CD4-positive, alpha-beta T cell (primary cell): ENCODE measurements around the gene SFT2D2. TPM values are rescaled to one million over a fixed set of nuclear protein-coding genes. Genes with fewer than 3 reads are reported as not detected.

Experiments used
- ATAC-seq: fragments of 200-7000 bp; cut with Tn5 transposase; one replicate; pipeline ENCODE4 v1.10.0; 2022; ENCODE audit warnings: mild to moderate bottlenecking; ENCODE audit not compliant: poor library complexity
- CTCF ChIA-PET: fragments of 350-600 bp; sonication (Branson Sonifier 250); formaldehyde crosslinking; loops from one replicate; lab custom pipeline; 2021; ENCODE audit warnings: antibody characterized with exemption, inconsistent platforms; lab: Charles Lee
- POLR2A ChIA-PET: fragments of 350-600 bp; sonication (Branson Sonifier 250); formaldehyde crosslinking; loops from one replicate; lab custom pipeline; 2021; ENCODE audit warnings: antibody characterized with exemption, inconsistent platforms; lab: Charles Lee
- DNase-seq, 14 experiments: peaks; one replicate each; pipeline ENCODE4 v3.0.0-alpha.2; 2013 to 2020; ENCODE audit warnings: mixed read lengths in 2 of 14
- H3K27ac ChIP-seq, 2 donors: one replicate each; pipeline versions ENCODE4 v1.5.1 to v1.7.0; 2013; ENCODE audit warnings: low read length in 2 of 2, low read depth in 1 of 2, mild to moderate bottlenecking in 1 of 2
- H3K27me3 ChIP-seq, 2 experiments: 1 replicate in 1 of 2; 2 replicates in 1 of 2; pipeline versions ENCODE4 v1.6.1 to v1.7.0; 2013; ENCODE audit warnings: low read length in 2 of 2, control low read depth in 1 of 2, mild to moderate bottlenecking in 1 of 2, moderate library complexity in 1 of 2; ENCODE audit not compliant: insufficient read depth in 2 of 2, control insufficient read depth in 1 of 2
- H3K36me3 ChIP-seq: one replicate; pipeline ENCODE4 v1.6.1; 2013; ENCODE audit warnings: low read length, control low read depth; ENCODE audit not compliant: insufficient read depth
- H3K4me1 ChIP-seq: one replicate; pipeline ENCODE4 v1.6.1; 2013; ENCODE audit warnings: low read length, control low read depth; ENCODE audit not compliant: insufficient read depth
- H3K4me3 ChIP-seq: one replicate; pipeline ENCODE4 v1.5.1; 2013; ENCODE audit warnings: mild to moderate bottlenecking, low read length, moderate library complexity
- H3K9me3 ChIP-seq, 2 experiments: 1 replicate in 1 of 2; 2 replicates in 1 of 2; pipeline versions ENCODE4 v1.6.1 to v1.7.0; 2013; ENCODE audit warnings: low read length in 2 of 2, mild to moderate bottlenecking in 2 of 2, control low read depth in 1 of 2, moderate library complexity in 1 of 2; ENCODE audit not compliant: control insufficient read depth in 1 of 2, insufficient read depth in 1 of 2
- H3K27ac Mint-ChIP-seq: one replicate; pipeline ENCODE4 v1.8.0; 2020; ENCODE audit warnings: mixed read lengths
- H3K27me3 Mint-ChIP-seq: one replicate; pipeline ENCODE4 v1.8.0; 2021; ENCODE audit warnings: mixed read lengths
- H3K36me3 Mint-ChIP-seq: one replicate; pipeline ENCODE4 v1.8.0; 2021; ENCODE audit warnings: low read depth, mixed read lengths
- H3K4me1 Mint-ChIP-seq: one replicate; pipeline ENCODE4 v1.8.0; 2021; ENCODE audit warnings: low read depth, mixed read lengths
- H3K4me3 Mint-ChIP-seq: one replicate; pipeline ENCODE4 v1.8.0; 2020; ENCODE audit warnings: mild to moderate bottlenecking, mixed read lengths
- H3K9me3 Mint-ChIP-seq: one replicate; pipeline ENCODE4 v1.8.0; 2020; ENCODE audit warnings: mixed read lengths
- intact Hi-C, 2 experiments: fragments of 100-400 bp; cut with DNase I in 1 of 2; cut with micrococcal nuclease in 1 of 2; formaldehyde crosslinking; loops; one replicate each; pipeline versions ENCODE4 v1.15.1 to v1.9.0; 2023 to 2025; cut with DNase I, micrococcal nuclease
- total RNA-seq, 174 experiments: library from RNA in 2 of 174; stranded (reverse) in 2 of 174; gene quantifications; one replicate each; pipeline ENCODE4 v1.2.3 and lab custom pipeline; 2021 to 2026
- TF ChIP-seq, protein P1 (sequence below): fragments of 200-600 bp; IDR thresholded peaks from one replicate; pipeline ENCODE4 v1.8.0; 2022; ENCODE audit warnings: antibody characterized with exemption, mild to moderate bottlenecking

The SFT2D2 gene
- total RNA-seq, 2 experiments from 2014 or later: 47.0 to 51.7 TPM

DNA sequence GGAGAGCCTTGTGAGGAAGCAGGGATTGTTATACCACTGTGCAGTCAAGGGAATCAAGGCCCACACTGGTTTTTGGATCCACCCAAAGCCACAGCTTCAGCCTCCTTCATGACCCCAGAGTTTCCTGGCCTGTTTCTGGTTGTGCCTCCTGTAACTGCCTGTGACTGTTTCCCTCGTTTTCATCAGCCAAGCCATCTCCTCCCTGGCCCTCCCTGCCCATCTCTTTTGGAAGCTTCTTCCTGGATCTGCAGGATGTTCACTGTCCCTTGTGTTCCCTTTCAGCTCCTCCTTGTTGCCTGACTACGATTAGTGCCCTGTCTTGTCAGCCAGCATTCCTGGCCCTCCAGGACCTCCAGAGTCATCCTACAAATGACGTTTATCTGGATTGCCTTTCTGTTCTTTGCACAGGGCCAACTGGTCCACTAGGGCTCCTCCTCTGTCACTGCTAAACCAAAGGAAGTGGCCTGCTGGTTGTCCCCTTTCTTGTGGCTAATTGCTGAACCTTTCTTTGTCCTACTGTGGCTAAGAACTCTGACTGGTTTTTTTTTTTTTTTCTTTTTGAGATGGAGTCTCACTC lies 17.9 kb downstream of the SFT2D2 start:
- TF ChIP-seq, protein P1, sequence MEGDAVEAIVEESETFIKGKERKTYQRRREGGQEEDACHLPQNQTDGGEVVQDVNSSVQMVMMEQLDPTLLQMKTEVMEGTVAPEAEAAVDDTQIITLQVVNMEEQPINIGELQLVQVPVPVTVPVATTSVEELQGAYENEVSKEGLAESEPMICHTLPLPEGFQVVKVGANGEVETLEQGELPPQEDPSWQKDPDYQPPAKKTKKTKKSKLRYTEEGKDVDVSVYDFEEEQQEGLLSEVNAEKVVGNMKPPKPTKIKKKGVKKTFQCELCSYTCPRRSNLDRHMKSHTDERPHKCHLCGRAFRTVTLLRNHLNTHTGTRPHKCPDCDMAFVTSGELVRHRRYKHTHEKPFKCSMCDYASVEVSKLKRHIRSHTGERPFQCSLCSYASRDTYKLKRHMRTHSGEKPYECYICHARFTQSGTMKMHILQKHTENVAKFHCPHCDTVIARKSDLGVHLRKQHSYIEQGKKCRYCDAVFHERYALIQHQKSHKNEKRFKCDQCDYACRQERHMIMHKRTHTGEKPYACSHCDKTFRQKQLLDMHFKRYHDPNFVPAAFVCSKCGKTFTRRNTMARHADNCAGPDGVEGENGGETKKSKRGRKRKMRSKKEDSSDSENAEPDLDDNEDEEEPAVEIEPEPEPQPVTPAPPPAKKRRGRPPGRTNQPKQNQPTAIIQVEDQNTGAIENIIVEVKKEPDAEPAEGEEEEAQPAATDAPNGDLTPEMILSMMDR: no peak
- Histone ChIP-seq H3K9me3 (no peaks in the 10 kb centered on the region), H3K36me3 (peaks cover 71% of the 10 kb centered on the region), H3K27me3 (no peaks in the 10 kb centered on the region), H3K4me1 (peaks cover 11% of the 10 kb centered on the region), H3K4me3 (no peak overlapping the region), H3K27ac (no peak overlapping the region)
- ChIA-PET POLR2A (no interaction called here), CTCF (no interaction called here)
- ATAC-seq (no peak), DNase-seq (peak in 1 of 14 experiments; percentile 11)
- Mint-ChIP-seq H3K27ac (no peak overlapping the region), H3K4me3 (no peak overlapping the region), H3K27me3 (no peaks in the 10 kb centered on the region), H3K4me1 (peaks cover 42% of the 10 kb centered on the region), H3K9me3 (no peaks in the 10 kb centered on the region), H3K36me3 (peaks cover 100% of the 10 kb centered on the region)
- intact Hi-C loops: no loop called here

DNA sequence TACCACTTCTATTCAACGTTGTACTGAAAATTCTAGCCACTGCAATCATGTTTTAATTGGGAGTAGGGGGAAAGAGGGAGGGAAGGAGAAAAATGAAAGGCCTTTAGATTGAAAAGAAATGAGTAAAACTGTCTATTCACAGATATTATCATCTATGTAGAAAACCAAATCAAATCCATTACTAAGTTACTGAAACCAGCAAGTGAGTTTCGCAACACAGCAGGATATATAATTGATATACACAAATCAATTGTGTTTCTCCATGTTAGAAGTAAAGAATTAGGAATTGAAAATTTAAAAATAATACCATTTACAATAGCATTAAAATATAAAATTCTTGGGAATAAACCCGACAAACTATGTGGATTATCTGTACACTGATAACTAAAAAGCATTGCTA lies 19.2 kb downstream of the SFT2D2 start:
- H3K4me1 Mint-ChIP-seq: peaks cover 47% of the 10 kb centered on the region
- H3K9me3 ChIP-seq: no peaks in the 10 kb centered on the region
- ChIA-PET POLR2A (no interaction called here), CTCF (no interaction called here)
- no peaks in the 10 kb centered on the region for H3K27me3 ChIP-seq
- no peak overlapping the region for H3K27ac Mint-ChIP-seq
- no peak for DNase-seq
- no peaks in the 10 kb centered on the region for H3K27me3 Mint-ChIP-seq
- H3K36me3 ChIP-seq: peaks cover 70% of the 10 kb centered on the region
- no peak for ATAC-seq
- H3K4me1 ChIP-seq: peaks cover 11% of the 10 kb centered on the region
- no peaks in the 10 kb centered on the region for H3K9me3 Mint-ChIP-seq
- H3K27ac ChIP-seq: no peak overlapping the region
- H3K4me3 Mint-ChIP-seq: no peak overlapping the region
- peaks cover 99% of the 10 kb centered on the region for H3K36me3 Mint-ChIP-seq
- no peak overlapping the region for H3K4me3 ChIP-seq
- TF ChIP-seq, protein P1: no peak
- intact Hi-C loops: no loop called here

DNA sequence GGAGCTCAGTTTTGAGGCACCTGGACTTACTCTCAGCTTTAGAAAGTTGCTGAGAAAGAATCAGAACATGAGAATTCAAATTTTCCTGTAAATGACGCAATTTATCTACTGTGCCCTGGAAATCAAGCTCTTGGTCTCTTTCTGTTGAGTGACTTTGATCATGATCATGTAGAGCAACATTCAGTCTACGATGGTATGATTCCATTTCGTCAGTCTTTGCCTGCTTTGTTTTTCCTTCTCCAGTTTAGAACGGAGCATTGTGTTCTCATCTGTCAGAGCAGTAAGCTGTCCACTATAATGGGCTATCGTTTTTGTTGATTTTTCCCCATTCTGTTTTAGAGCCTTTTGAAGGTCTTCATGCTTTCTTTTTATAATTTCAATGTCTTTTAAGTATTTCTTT lies 20.7 kb downstream of the SFT2D2 start:
- H3K27me3 ChIP-seq: no peaks in the 10 kb centered on the region
- H3K4me3 ChIP-seq: no peak overlapping the region
- CTCF ChIA-PET: no interaction called here
- intact Hi-C loops: no loop called here
- H3K27ac Mint-ChIP-seq: no peak overlapping the region
- no peak overlapping the region for H3K4me3 Mint-ChIP-seq
- H3K4me1 Mint-ChIP-seq: peaks cover 51% of the 10 kb centered on the region
- no peak for ATAC-seq
- no peak overlapping the region for H3K27ac ChIP-seq
- POLR2A ChIA-PET: no interaction called here
- DNase-seq: no peak
- H3K9me3 Mint-ChIP-seq: no peaks in the 10 kb centered on the region
- no peaks in the 10 kb centered on the region for H3K9me3 ChIP-seq
- peaks cover 99% of the 10 kb centered on the region for H3K36me3 Mint-ChIP-seq
- TF ChIP-seq, protein P1: no peak
- H3K36me3 ChIP-seq: peaks cover 66% of the 10 kb centered on the region
- no peaks in the 10 kb centered on the region for H3K27me3 Mint-ChIP-seq
- H3K4me1 ChIP-seq: peaks cover 11% of the 10 kb centered on the region
